Neuron (in vitro differentiated cells): ENCODE measurements around the gene XPO4.

ENCODE experiments used
- H2AFZ ChIP-seq: one replicate; pipeline ENCODE4 v1.6.1; 2013; ENCODE audit warnings: low read depth, mild to moderate bottlenecking, inconsistent platforms, low read length, moderate library complexity
- H3K27me3 ChIP-seq: one replicate; pipeline ENCODE4 v1.6.1; 2013; ENCODE audit warnings: low read length; ENCODE audit not compliant: insufficient read depth
- H3K36me3 ChIP-seq: one replicate; pipeline ENCODE4 v1.6.1; 2013; ENCODE audit warnings: low read length; ENCODE audit not compliant: insufficient read depth
- H3K4me1 ChIP-seq: one replicate; pipeline ENCODE4 v1.6.1; 2013; ENCODE audit warnings: low read length; ENCODE audit not compliant: insufficient read depth
- H3K4me3 ChIP-seq: 2 replicates; pipeline ENCODE4 v1.5.1; 2013; ENCODE audit warnings: mild to moderate bottlenecking, low read length, moderate library complexity
- H3K9me3 ChIP-seq: one replicate; pipeline ENCODE4 v1.6.1; 2013; ENCODE audit warnings: low read length

The XPO4 gene

GRCh38 chr13:20833900-20834679 is 68.5 kb downstream of the XPO4 start:
- Histone ChIP-seq H2AFZ (no peak overlapping the region), H3K9me3 (no peaks in the 10 kb centered on the region), H3K36me3 (peaks cover 22% of the 10 kb centered on the region), H3K4me3 (no peak overlapping the region), H3K4me1 (no peaks in the 10 kb centered on the region), H3K27me3 (no peaks in the 10 kb centered on the region)

- no peaks in the 10 kb centered on the region for H3K4me1 ChIP-seq
- no peak overlapping the region for H3K4me3 ChIP-seq
- peaks cover 16% of the 10 kb centered on the region for H3K36me3 ChIP-seq
- H3K9me3 ChIP-seq: no peaks in the 10 kb centered on the region
- no peaks in the 10 kb centered on the region for H3K27me3 ChIP-seq
- no peak overlapping the region for H2AFZ ChIP-seq
These were observed 69.7 kb downstream of the XPO4 start for GRCh38 chr13:20832861-20833260.

- Histone ChIP-seq H3K4me3 (no peak overlapping the region), H3K36me3 (peaks cover 10% of the 10 kb centered on the region), H2AFZ (no peak overlapping the region), H3K9me3 (no peaks in the 10 kb centered on the region), H3K27me3 (no peaks in the 10 kb centered on the region), H3K4me1 (no peaks in the 10 kb centered on the region)
These were observed 70.6 kb downstream of the XPO4 start for GRCh38 chr13:20831933-20832332.

GRCh38 chr13:20831254-20831653 is 71.3 kb downstream of the XPO4 start:
- Histone ChIP-seq H2AFZ (no peak overlapping the region), H3K36me3 (peaks cover 9% of the 10 kb centered on the region), H3K27me3 (no peaks in the 10 kb centered on the region), H3K4me3 (no peak overlapping the region), H3K9me3 (no peaks in the 10 kb centered on the region), H3K4me1 (no peaks in the 10 kb centered on the region)

- Histone ChIP-seq H3K36me3 (peaks cover 5% of the 10 kb centered on the region), H3K4me3 (no peak overlapping the region), H2AFZ (no peak overlapping the region), H3K9me3 (no peaks in the 10 kb centered on the region), H3K27me3 (no peaks in the 10 kb centered on the region), H3K4me1 (no peaks in the 10 kb centered on the region)
These were observed 73.8 kb downstream of the XPO4 start for GRCh38 chr13:20828539-20829364.

- H3K9me3 ChIP-seq: no peaks in the 10 kb centered on the region
- no peak overlapping the region for H3K4me3 ChIP-seq
- no peaks in the 10 kb centered on the region for H3K27me3 ChIP-seq
- no peaks in the 10 kb centered on the region for H3K4me1 ChIP-seq
- H3K36me3 ChIP-seq: peaks cover 3% of the 10 kb centered on the region
- no peak overlapping the region for H2AFZ ChIP-seq
These were observed 75.5 kb downstream of the XPO4 start for GRCh38 chr13:20826843-20827560.

- H3K4me1 ChIP-seq: no peaks in the 10 kb centered on the region
- no peaks in the 10 kb centered on the region for H3K27me3 ChIP-seq
- no peak overlapping the region for H2AFZ ChIP-seq
- no peak overlapping the region for H3K4me3 ChIP-seq
- H3K36me3 ChIP-seq: peaks cover 8% of the 10 kb centered on the region
- no peaks in the 10 kb centered on the region for H3K9me3 ChIP-seq
These were observed 76.2 kb downstream of the XPO4 start for GRCh38 chr13:20826301-20826700.

- no peaks in the 10 kb centered on the region for H3K27me3 ChIP-seq
- H3K4me1 ChIP-seq: no peaks in the 10 kb centered on the region
- no peaks in the 10 kb centered on the region for H3K9me3 ChIP-seq
- H3K4me3 ChIP-seq: no peak overlapping the region
- peaks cover 8% of the 10 kb centered on the region for H3K36me3 ChIP-seq
- H2AFZ ChIP-seq: no peak overlapping the region
These were observed 77.1 kb downstream of the XPO4 start for GRCh38 chr13:20825477-20825875.

GRCh38 chr13:20824762-20825476 is 77.6 kb downstream of the XPO4 start:
- Histone ChIP-seq H3K4me1 (no peaks in the 10 kb centered on the region), H3K9me3 (no peaks in the 10 kb centered on the region), H2AFZ (no peak overlapping the region), H3K27me3 (no peaks in the 10 kb centered on the region), H3K36me3 (peaks cover 8% of the 10 kb centered on the region), H3K4me3 (no peak overlapping the region)

GRCh38 chr13:20823071-20823470 is 79.5 kb downstream of the XPO4 start:
- H3K27me3 ChIP-seq: no peaks in the 10 kb centered on the region
- H3K9me3 ChIP-seq: no peaks in the 10 kb centered on the region
- H3K4me1 ChIP-seq: no peaks in the 10 kb centered on the region
- H2AFZ ChIP-seq: no peak overlapping the region
- no peak overlapping the region for H3K4me3 ChIP-seq
- peaks cover 10% of the 10 kb centered on the region for H3K36me3 ChIP-seq

GRCh38 chr13:20822406-20822805 is 80.1 kb downstream of the XPO4 start:
- H3K27me3 ChIP-seq: no peaks in the 10 kb centered on the region
- no peaks in the 10 kb centered on the region for H3K4me1 ChIP-seq
- H2AFZ ChIP-seq: no peak overlapping the region
- H3K36me3 ChIP-seq: peaks cover 10% of the 10 kb centered on the region
- H3K9me3 ChIP-seq: no peaks in the 10 kb centered on the region
- no peak overlapping the region for H3K4me3 ChIP-seq

- Histone ChIP-seq H3K27me3 (no peaks in the 10 kb centered on the region), H3K36me3 (peaks cover 14% of the 10 kb centered on the region), H2AFZ (no peak overlapping the region), H3K4me3 (no peak overlapping the region), H3K9me3 (no peaks in the 10 kb centered on the region), H3K4me1 (no peaks in the 10 kb centered on the region)
These were observed 82.8 kb downstream of the XPO4 start for GRCh38 chr13:20819715-20820114.
